ENCODE measurements around the gene PTBP3.

DNA sequence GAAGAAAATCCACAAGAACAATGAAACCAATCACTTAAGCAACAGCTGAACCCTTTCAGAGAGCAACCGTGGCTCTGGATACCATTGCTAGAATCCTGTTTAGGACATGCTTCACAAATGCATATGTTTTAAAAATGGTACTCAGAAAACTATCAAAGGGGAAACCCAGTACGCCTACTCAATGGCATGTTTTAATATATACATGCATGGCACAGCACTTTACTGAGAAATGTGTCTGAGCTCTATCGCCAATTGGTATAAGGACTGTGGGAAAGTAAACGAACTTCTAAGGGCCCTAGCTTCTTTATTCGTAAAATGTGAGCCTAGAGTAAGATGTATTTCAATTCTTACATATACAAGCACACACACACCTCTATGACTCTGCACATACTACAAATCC is 72.3 kb downstream of the PTBP3 start:
- TF ChIP-seq CTCF (conservative IDR thresholded peaks at IDR 0.05 in 1 of 2, IDR thresholded peaks at IDR 0.05 in 1 of 2; ENCODE audit: low read depth in 1 of 2, low read length in 2 of 2) (no peak), EZH2 (IDR thresholded peaks at IDR 0.05; ENCODE audit: low read length, missing control alignments) (no peak)

Data from fibroblast of lung (primary cell).